ENCODE measurements around the gene LPAR2.
A peak's percentile ranks its signal among the peaks of the same experiment; 100 is the strongest.
"Not testable (repeated sequence)": the region's sequence is repeated elsewhere in the genome, so short reads cannot be mapped to it uniquely, and the experiment has no call there.

The LPAR2 gene

GRCh38 chr19:19627621-19628500, at the start of gene LPAR2:
LPAR2 (minus strand) TSS chr19:19628220; CDS start chr19:19627275, 945 bp downstream.
- DNase-seq, result peak; percentile 68

- DNase-seq, result no peak
Observed at GRCh38 chr19:19677579-19677978, 49.6 kb upstream of the LPAR2 start.

- no peak for DNase-seq
Observed at GRCh38 chr19:19674315-19674714, 46.3 kb upstream of the LPAR2 start.

- no peak for DNase-seq
Observed at GRCh38 chr19:19672816-19673215, 44.8 kb upstream of the LPAR2 start.

- DNase-seq, result no peak
Observed at GRCh38 chr19:19670070-19670551, 42.1 kb upstream of the LPAR2 start.

GRCh38 chr19:19668230-19669012, 40.4 kb upstream of the LPAR2 start, which contains the start of gene ZNF101:
ZNF101 (plus strand) TSS chr19:19668839; CDS start chr19:19668964, 125 bp downstream.
- DNase-seq, result peak; percentile 98

- not testable (repeated sequence) for DNase-seq
Observed at GRCh38 chr19:19665420-19665948, 37.5 kb upstream of the LPAR2 start.

GRCh38 chr19:19663256-19664120, 35.5 kb upstream of the LPAR2 start, which contains the start of gene ATP13A1:
ATP13A1 (minus strand) TSS chr19:19663676; CDS start chr19:19663666, 10 bp downstream.
- peak; percentile 95 for DNase-seq

- no peak for DNase-seq
Observed at GRCh38 chr19:19662871-19663255, 34.8 kb upstream of the LPAR2 start.

- DNase-seq, result no peak
Observed at GRCh38 chr19:19662344-19662743, 34.3 kb upstream of the LPAR2 start.

- DNase-seq, result peak; percentile 57
Observed at GRCh38 chr19:19661675-19662251, 33.7 kb upstream of the LPAR2 start.

GRCh38 chr19:19661141-19661674, 33.2 kb upstream of the LPAR2 start:
- no peak for DNase-seq

- DNase-seq, result no peak
Observed at GRCh38 chr19:19659646-19660245, 31.7 kb upstream of the LPAR2 start.

GRCh38 chr19:19657397-19657783, 29.4 kb upstream of the LPAR2 start:
- no peak for DNase-seq

- no peak for DNase-seq
Observed at GRCh38 chr19:19656451-19657396, 28.7 kb upstream of the LPAR2 start.

- no peak for DNase-seq
Observed at GRCh38 chr19:19655641-19656343, 27.8 kb upstream of the LPAR2 start.

GRCh38 chr19:19655051-19655594, 27.1 kb upstream of the LPAR2 start:
- no peak for DNase-seq

GRCh38 chr19:19654441-19654840, 26.4 kb upstream of the LPAR2 start:
- no peak for DNase-seq

GRCh38 chr19:19653597-19654147, 25.7 kb upstream of the LPAR2 start:
- no peak for DNase-seq

Data from activated CD4-positive, alpha-beta T cell treated with anti-CD3 and anti-CD28 coated beads for 48 hours (primary cell).